GM23338 (cell line): ENCODE results near the gene PPIA. TPM values are rescaled to one million over a fixed set of nuclear protein-coding genes. Genes with fewer than 3 reads are reported as not detected.

Experiments
- ATAC-seq: fragments of 200-7000 bp; cut with Tn5 transposase; 3 replicates; pipeline ENCODE4 v1.9.1; 2020
- DNase-seq: peaks from one replicate; pipeline ENCODE4 v3.0.0-alpha.2; 2015; ENCODE audit warnings: low spot score
- H2AFZ ChIP-seq: fragments of 200-600 bp; sonication (generic); 2 replicates; pipeline ENCODE4 v1.8.0; 2016; ENCODE audit warnings: antibody characterized with exemption, mild to moderate bottlenecking, moderate library complexity
- H3F3A ChIP-seq: fragments of 200-600 bp; sonication (generic); replicated peaks from 2 replicates; pipeline ENCODE4 v1.8.0; 2017; ENCODE audit warnings: antibody characterized with exemption, mixed run types, low read depth
- H3K27ac ChIP-seq: fragments of 200-600 bp; sonication (generic); 2 replicates; pipeline ENCODE4 v1.6.1; 2016; ENCODE audit warnings: low read depth
- H3K27me3 ChIP-seq: fragments of 200-600 bp; sonication (generic); 2 replicates; pipeline ENCODE4 v1.8.0; 2016; ENCODE audit warnings: mild to moderate bottlenecking, mixed run types, moderate library complexity; ENCODE audit not compliant: insufficient read depth
- H3K36me3 ChIP-seq: fragments of 200-600 bp; sonication (generic); 2 replicates; pipeline ENCODE4 v1.8.0; 2016; ENCODE audit warnings: mild to moderate bottlenecking; ENCODE audit not compliant: insufficient read depth
- H3K4me1 ChIP-seq: fragments of 200-600 bp; sonication (generic); 2 replicates; pipeline ENCODE4 v1.8.0; 2016; ENCODE audit warnings: mild to moderate bottlenecking, moderate library complexity; ENCODE audit not compliant: insufficient read depth
- H3K4me2 ChIP-seq: fragments of 200-600 bp; sonication (generic); 2 replicates; pipeline ENCODE4 v1.7.1; 2017; ENCODE audit warnings: mixed run types
- H3K4me3 ChIP-seq: fragments of 200-600 bp; sonication (generic); 2 replicates; pipeline ENCODE4 v1.6.1; 2016; ENCODE audit warnings: mixed run types
- H3K79me2 ChIP-seq: fragments of 200-600 bp; sonication (generic); replicated peaks from 2 replicates; pipeline ENCODE4 v1.8.0; 2017; ENCODE audit warnings: mild to moderate bottlenecking; ENCODE audit not compliant: insufficient read depth
- H3K9me2 ChIP-seq: fragments of 200-600 bp; sonication (generic); 2 replicates; pipeline ENCODE4 v1.8.0; 2017; ENCODE audit not compliant: insufficient read depth
- H4K20me1 ChIP-seq: fragments of 200-600 bp; sonication (generic); replicated peaks from 2 replicates; pipeline ENCODE4 v1.8.0; 2017; ENCODE audit warnings: mild to moderate bottlenecking; ENCODE audit not compliant: insufficient read depth
- H3K27ac Mint-ChIP-seq: 2 replicates; pipeline ENCODE4 v1.8.0; 2020; ENCODE audit warnings: inconsistent platforms, mild to moderate bottlenecking, moderate library complexity, mixed read lengths
- H3K27me3 Mint-ChIP-seq: 3 replicates; pipeline ENCODE4 v1.8.0; 2022; ENCODE audit warnings: low read depth, mild to moderate bottlenecking, moderate library complexity, mixed read lengths, inconsistent platforms; ENCODE audit not compliant: insufficient read depth, poor library complexity
- H3K36me3 Mint-ChIP-seq: 3 replicates; pipeline ENCODE4 v1.8.0; 2021; ENCODE audit warnings: low read depth, mild to moderate bottlenecking, inconsistent platforms, moderate library complexity, mixed read lengths
- H3K4me1 Mint-ChIP-seq: 3 replicates; pipeline ENCODE4 v1.8.0; 2020; ENCODE audit warnings: mild to moderate bottlenecking, inconsistent platforms, mixed read lengths
- H3K4me3 Mint-ChIP-seq: 3 replicates; pipeline ENCODE4 v1.8.0; 2021; ENCODE audit warnings: moderate library complexity, mild to moderate bottlenecking, inconsistent platforms, mixed read lengths
- H3K9me3 Mint-ChIP-seq: 3 replicates; pipeline ENCODE4 v1.8.0; 2020; ENCODE audit warnings: moderate library complexity, mild to moderate bottlenecking, inconsistent platforms, mixed read lengths
- EZH2 ChIP-seq: fragments of 200-600 bp; sonication (generic); IDR thresholded peaks from one replicate; pipeline ENCODE4 v1.8.0; 2017; ENCODE audit warnings: antibody characterized with exemption, mild to moderate bottlenecking, low read depth; ENCODE audit not compliant: unreplicated experiment
- JUNB ChIP-seq: IDR thresholded peaks from one replicate; pipeline ENCODE4 v1.6.1; 2016; ENCODE audit warnings: antibody characterized with exemption; ENCODE audit not compliant: unreplicated experiment
- POLR2AphosphoS5 ChIP-seq: IDR thresholded peaks from 2 replicates; pipeline ENCODE4 v1.6.1; 2016; ENCODE audit warnings: antibody characterized with exemption, low read depth
- REST ChIP-seq: IDR thresholded peaks from one replicate; pipeline ENCODE4 v1.6.1; 2018; ENCODE audit warnings: antibody characterized with exemption; ENCODE audit not compliant: unreplicated experiment
- STAT1 ChIP-seq: IDR thresholded peaks from one replicate; pipeline ENCODE4 v1.6.1; 2016; ENCODE audit warnings: antibody characterized with exemption; ENCODE audit not compliant: unreplicated experiment
- ZNF114 ChIP-seq: fragments of 250-450 bp; sonication (Bioruptor Pico); IDR thresholded peaks from 2 replicates; pipeline ENCODE4 v1.5.0; 2020; ENCODE audit warnings: mild to moderate bottlenecking, moderate library complexity
- polyA plus RNA-seq: library from polyadenylated mRNA; unstranded; fragments of >200 nt; fragmentation: Nextera tagmentation; extraction: Ambion mirVana; gene quantifications from 2 replicates; pipeline ENCODE4 v1.2.1, GENCODE V29; 2016
- total RNA-seq: library from RNA; depleted of rRNA; stranded (reverse); fragments of >200 nt; shearing (Covaris generic); gene quantifications from 2 replicates; pipeline ENCODE4 v1.2.3, GENCODE V29; 2014
- TF ChIP-seq, protein P1 (sequence below): IDR thresholded peaks from 2 replicates; pipeline ENCODE4 v1.6.1; 2016; ENCODE audit warnings: antibody characterized with exemption
- TF ChIP-seq, protein P2 (sequence below), 2 experiments: fragments of 200-600 bp in 1 of 2; sonication (generic) in 1 of 2; conservative IDR thresholded peaks; 2 replicates each; pipeline versions ENCODE4 v1.5.1 to v1.6.1; 2016 to 2017; ENCODE audit warnings: antibody characterized with exemption in 2 of 2, low read depth in 2 of 2, mild to moderate bottlenecking in 2 of 2, moderate library complexity in 1 of 2

Gene PPIA
- total and polyA plus RNA-seq, 2 experiments from 2014 or later, result 4,367 to 6,524 TPM

GRCh38 chr7:44768628-44769371, 27.7 kb upstream of the PPIA start:
- Mint-ChIP-seq H3K4me3 (no peak overlapping the region), H3K27me3 (peaks cover 17% of the 10 kb centered on the region), H3K9me3 (no peaks in the 10 kb centered on the region), H3K27ac (no peak overlapping the region), H3K36me3 (peaks cover 41% of the 10 kb centered on the region), H3K4me1 (peaks cover 21% of the 10 kb centered on the region)
- no peak for DNase-seq
- ATAC-seq, result peak; percentile 27
- Histone ChIP-seq H2AFZ (no peak overlapping the region), H3K4me3 (no peak overlapping the region), H3F3A (0 out of 2 replicates have a peak, but pooled peaks cover 3% of the 10 kb centered on the region), H3K4me2 (no peak overlapping the region), H3K27ac (peak overlapping the region; percentile 83; the same call in 1 of the 2 replicates), H3K36me3 (peaks cover 5% of the 10 kb centered on the region; the same call in 1 of the 2 replicates), H3K4me1 (peaks cover 16% of the 10 kb centered on the region; the same call in 1 of the 2 replicates), H3K79me2 (no peaks in the 10 kb centered on the region), H3K9me2 (no peaks in the 10 kb centered on the region), H4K20me1 (peaks cover 7% of the 10 kb centered on the region; the same call in 1 of the 2 replicates), H3K27me3 (no peaks in the 10 kb centered on the region)
- TF ChIP-seq ZNF114 (CRISPR knock-in tag) (no peak), POLR2AphosphoS5 (peak; percentile 21), REST (no peak), STAT1 (no peak), EZH2 (no peak), JUNB (no peak)
- TF ChIP-seq, protein P1, sequence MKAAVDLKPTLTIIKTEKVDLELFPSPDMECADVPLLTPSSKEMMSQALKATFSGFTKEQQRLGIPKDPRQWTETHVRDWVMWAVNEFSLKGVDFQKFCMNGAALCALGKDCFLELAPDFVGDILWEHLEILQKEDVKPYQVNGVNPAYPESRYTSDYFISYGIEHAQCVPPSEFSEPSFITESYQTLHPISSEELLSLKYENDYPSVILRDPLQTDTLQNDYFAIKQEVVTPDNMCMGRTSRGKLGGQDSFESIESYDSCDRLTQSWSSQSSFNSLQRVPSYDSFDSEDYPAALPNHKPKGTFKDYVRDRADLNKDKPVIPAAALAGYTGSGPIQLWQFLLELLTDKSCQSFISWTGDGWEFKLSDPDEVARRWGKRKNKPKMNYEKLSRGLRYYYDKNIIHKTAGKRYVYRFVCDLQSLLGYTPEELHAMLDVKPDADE, result no peak
- TF ChIP-seq, protein P2, sequence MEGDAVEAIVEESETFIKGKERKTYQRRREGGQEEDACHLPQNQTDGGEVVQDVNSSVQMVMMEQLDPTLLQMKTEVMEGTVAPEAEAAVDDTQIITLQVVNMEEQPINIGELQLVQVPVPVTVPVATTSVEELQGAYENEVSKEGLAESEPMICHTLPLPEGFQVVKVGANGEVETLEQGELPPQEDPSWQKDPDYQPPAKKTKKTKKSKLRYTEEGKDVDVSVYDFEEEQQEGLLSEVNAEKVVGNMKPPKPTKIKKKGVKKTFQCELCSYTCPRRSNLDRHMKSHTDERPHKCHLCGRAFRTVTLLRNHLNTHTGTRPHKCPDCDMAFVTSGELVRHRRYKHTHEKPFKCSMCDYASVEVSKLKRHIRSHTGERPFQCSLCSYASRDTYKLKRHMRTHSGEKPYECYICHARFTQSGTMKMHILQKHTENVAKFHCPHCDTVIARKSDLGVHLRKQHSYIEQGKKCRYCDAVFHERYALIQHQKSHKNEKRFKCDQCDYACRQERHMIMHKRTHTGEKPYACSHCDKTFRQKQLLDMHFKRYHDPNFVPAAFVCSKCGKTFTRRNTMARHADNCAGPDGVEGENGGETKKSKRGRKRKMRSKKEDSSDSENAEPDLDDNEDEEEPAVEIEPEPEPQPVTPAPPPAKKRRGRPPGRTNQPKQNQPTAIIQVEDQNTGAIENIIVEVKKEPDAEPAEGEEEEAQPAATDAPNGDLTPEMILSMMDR (conservative IDR thresholded peaks at IDR 0.05; ENCODE audit: low read depth in 2 of 2), result no peak
